Activated CD8-positive, alpha-beta memory T cell treated with anti-CD3 and anti-CD28 coated beads, Interleukin-2, amount 50 U/mL, for 24 hours (primary cell): ENCODE measurements around the gene PDZRN4.

Experiments used
- DNase-seq: peaks from one replicate; pipeline ENCODE4 v3.0.0-alpha.2; 2020; ENCODE audit errors: extremely low read depth

The PDZRN4 gene

DNA sequence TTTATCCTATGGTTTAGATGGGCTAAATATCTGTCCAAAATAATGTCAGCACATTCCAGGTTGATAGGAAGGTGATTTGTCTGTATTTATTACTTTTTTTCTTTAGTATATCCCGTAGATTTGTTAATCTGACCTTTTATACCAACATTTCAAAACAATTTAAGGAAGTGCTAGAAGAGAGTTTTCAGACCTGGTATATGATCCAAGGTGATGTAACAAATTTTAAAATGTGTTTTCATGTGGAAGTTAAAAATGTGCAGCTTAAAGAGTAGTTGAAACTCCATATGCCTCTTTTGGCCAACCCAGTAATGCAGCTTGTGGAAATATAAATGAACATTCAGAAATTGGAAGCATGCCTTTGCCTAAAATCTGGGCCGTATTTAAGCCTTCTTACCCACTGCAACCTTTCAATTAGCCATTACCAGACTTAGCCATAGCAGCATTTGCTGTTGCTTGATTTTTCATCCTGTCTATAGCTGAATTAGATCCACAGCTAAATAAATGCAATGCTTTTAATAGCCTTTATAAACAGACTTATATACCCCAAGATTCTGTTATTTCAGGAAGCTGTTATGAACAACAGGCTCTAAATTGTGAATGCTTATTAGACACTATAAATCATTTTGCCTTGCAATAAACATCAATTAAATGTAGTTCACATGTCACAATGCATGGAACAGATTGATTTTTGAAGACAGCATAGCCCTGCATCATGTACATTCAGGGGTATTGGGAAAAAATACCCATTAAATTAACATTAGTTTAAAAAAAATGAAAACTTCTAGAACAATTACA lies 271.2 kb downstream of the PDZRN4 start:
- no peak for DNase-seq

DNA sequence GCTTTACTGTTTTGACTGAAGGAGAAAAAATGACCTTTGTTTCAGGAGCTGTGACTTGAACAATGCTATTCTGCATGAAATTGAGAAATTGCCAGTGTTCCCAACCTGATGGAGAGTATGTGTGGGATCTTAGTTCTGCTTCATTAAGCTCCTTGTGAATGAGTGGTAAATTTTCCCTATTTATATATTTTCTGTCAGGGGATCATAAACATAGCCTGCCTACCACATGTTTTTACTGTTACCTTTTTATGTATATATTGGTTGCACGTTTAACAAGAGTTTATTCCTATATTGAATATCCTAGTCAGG lies 271.7 kb downstream of the PDZRN4 start:
- no peak for DNase-seq

DNA sequence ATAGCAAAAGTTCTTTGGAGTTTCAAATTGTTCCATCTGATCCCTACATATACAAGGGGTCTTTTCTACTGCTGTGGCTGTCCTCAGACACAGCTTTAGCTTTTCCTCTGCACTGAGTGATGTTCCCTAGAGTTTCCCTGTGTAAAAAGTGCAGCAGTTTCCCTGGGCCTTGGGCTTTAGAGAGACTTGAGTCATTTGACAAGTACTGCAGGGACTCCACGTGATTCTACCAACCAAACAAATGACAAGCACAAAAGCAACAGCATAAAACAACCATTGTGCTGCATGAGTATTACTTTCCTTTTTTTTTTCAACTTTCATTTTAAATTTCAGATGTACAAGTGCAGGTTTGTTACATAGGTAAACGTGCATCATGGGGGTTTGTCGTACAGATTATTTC lies 272.8 kb downstream of the PDZRN4 start:
- DNase-seq, result no peak

DNA sequence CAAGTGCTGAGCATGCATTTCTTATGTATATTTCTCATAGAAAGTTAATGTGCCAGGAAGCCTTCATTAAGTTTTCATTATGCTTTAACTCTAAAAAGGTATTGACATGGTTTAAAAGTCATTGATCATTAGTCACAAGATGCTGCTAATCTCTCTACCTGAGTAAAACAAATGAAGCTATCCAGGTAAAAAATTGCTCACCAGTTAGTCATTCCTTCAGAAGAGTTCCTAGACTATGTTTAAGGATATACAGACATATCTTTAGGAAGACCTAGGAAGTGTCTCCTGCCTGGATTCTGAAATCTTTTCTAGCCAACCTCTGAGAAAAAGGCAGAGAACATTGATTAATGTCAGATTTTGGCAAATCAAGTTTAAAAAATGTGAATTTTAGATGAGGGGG lies 274.2 kb downstream of the PDZRN4 start:
- DNase-seq, result no peak

DNA sequence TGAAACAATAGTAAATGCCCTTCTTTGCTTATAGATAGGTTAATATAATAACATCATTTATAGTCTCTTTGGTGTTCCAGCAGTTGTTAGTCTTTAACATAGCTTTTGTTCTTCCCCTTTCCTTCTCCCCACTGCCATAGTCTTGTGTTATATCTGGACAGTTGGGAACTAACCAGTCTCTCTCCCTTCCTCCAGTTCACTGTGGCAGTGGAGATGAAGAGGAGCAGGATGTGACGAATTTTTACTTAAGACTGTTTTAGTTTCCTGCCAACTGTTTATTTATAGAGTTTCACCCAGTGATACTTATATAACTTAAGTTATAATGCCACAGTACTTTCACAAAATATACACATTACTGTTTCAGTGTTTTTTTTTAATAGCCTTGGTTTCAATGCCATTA lies 277.4 kb downstream of the PDZRN4 start:
- DNase-seq, result no peak

DNA sequence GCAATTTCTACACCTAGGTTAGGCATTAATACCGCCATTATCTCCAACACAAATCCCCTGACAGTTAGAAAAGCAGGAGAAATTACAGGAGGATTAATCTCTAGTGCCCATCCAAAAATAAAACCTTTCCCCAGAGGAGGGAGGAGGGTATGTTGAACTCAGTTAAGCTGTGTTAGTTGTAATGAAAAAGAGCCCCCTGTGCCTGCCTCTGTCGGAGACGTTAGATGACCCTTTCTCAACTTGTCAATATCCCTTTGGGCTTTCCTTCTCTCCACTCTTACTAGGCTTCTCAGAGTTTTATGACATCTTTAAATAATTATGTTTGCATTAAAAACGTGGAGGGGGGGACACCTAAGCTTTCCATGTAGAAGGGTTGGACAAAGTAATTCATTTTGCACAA lies 278.2 kb downstream of the PDZRN4 start:
- no peak for DNase-seq

DNA sequence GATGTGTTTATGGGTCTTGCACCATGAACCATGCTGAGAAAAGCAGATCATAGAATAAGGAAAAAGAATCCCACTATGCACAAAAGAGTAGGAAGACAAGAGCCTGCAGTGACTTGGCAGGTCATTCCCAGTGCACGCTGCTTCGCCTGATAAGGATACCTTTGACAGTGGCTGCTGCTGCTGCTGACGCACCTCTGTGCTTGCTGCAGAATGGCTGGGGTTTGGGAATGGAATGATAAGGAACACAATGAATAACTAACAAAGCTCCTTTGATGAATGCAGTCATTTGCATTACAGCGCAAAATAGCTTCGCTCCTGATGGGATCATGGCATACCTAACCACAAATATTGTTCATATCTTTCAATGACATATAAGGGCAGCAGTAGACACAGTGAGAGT lies 278.7 kb downstream of the PDZRN4 start:
- DNase-seq, result no peak

DNA sequence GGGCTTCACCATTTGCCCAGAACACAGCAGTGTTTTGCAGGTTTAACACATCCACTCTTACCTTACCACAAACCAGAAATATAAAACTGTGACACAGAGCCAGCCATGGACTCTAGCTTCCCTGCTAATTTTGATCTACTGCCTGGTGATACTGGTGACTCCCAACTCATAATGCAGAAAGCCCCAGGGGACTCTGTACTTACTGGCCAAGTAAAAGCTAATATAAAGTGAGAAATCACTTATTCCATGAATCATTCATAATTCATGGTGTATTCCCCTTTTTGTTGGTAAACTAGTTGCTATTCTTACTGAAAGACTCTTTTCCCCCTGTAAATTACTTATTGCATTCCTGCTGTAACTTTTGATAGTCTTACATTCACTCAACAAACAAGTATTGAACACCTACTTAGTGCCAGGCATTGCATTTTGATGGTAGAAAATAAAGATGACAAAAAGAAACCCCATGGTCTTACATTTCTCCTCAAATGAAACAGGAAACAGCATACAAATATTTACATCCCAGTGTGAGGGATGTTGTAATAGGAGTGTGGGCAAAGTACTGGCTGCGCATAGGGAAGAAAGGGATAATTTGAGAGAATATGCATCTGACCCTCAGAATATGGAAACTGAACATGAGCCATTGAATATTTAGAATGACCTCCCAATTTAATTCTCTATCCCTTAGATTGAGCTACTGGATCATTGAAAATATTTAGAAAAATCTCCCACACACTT lies 279.6 kb downstream of the PDZRN4 start:
- DNase-seq, result no peak

DNA sequence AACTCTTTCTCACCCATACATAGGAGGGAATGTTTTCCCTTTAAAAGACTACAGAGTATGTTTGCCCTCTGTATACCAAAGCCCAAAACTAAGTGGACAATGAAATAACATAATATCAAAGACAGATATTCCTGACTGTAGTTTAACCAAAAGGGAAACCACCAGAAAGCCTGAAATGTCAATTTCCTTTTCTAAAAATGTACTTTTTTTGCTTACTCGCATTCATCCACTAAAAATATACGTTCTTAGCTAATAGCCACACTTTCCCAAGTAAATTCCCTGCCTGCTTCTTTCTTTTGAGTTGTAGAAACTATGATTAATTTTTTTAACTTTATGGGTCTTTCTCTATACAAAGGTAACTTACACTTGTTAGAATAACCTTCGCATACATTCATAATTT lies 280.2 kb downstream of the PDZRN4 start:
- no peak for DNase-seq

DNA sequence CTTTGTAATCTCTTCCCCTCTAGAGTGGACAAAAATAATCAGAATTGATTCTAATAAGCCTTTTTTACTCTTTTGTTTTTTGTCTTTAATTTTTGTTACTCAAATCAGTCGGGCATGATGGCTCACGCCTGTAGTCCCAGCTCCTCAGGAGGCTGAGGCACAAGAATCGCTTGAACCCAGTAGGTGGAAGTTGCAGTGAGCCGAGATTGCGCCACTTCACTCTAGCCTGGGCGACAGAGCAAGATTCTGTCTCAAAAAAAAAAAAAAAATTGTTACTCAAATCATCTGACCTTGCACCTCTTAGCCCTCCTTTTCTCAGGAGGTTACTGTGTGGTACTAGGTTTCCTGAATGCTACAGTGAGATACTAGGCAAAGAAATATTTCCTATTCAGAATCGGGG lies 280.6 kb downstream of the PDZRN4 start:
- DNase-seq, result no peak

DNA sequence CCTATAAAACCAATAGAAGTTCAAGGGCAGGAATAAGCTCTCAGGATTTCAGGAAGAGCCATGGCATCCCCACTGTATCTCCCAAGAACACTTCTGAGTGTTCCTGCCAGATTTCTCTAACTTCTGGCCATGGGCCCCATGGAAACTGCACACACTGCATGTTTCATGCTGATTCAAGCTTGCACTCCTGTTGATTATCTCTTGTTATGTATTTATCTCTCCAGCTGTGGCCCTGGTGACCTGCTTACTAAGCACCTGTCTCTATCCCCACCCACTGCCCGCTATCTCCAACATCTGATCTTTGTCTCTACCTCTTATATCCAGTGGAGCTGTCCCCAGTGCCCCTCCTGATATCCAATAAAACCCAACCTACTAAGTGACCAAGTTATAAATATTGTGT lies 285.3 kb downstream of the PDZRN4 start:
- no peak for DNase-seq

DNA sequence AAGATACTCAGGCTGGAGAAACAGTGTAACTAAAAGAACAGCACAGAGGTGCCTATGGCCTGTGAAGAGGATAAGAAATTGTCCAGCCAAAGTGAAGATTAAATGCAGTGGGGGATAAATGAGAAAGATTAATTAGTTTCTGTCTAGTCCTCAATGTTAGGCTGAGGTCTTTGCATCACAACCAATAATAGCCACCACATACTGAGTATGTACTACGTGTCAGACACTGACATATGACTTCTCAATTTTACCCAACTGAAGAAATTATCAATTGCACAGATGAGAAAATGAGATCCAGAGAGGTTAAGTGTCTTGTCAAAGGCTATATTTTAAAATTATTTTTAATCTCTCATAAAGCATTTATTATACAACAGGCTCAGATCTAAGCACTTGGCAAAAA lies 285.9 kb downstream of the PDZRN4 start:
- DNase-seq, result no peak

DNA sequence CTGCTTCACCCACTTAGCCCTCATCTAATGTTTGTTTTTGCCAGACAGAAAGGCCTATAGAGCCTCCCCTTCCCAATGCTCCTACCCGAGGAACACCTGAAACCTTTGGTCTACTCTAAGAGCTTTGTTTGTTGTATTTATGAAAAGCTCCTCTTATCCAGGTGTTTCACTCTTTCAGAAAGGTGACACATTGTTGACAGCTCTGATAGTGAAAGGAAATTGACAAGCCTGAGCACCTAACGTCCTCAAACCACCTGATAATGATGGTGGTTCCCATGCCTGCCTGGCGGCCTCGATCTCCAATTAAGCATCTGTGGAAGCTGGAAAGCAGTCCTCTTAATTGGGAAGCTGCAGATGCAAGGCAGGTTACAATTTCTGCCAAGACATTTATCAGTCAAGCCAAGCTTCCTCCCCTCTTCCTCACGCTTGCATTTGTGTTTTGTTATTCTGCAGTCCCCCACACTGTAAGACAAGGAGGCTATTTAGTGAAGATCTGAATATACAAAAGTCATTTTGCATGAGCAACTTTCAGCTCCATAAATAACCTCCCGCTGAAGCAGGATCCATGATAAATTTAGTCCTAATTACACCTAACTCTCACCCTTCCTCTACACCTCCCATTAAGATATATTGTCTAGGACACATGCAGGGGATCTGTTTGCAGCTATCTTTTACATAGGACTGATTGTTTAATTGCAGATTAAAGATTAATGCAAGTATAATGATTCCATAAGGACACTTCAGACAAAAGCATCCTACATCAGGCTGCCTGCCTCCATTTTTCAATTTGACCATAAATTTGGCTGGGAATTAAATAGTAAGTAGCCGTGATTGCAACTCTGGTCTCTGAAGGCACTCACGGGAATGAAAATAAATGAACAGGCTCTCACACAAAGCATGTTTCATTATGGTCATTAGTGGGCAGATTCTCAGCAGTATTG lies 288.6 kb downstream of the PDZRN4 start:
- DNase-seq, result no peak

DNA sequence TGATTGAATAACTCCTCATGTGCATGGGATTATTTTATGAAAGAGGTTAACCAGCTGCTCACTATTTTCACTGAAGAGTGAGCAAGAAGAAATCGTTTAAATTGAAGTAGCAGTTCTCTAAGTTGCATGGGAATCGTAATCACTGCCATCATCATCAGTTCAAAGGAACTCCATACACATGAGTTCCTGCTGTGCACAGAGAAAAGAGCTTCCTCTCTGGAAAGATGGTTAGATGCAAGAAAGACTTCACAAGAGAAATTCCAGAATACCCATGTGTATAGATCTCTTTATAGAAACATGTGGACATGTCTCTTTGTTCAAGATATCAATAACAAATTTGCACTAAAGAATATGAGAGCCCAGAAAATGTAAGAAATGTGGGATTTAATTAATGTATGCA lies 291.3 kb downstream of the PDZRN4 start:
- DNase-seq, result no peak

DNA sequence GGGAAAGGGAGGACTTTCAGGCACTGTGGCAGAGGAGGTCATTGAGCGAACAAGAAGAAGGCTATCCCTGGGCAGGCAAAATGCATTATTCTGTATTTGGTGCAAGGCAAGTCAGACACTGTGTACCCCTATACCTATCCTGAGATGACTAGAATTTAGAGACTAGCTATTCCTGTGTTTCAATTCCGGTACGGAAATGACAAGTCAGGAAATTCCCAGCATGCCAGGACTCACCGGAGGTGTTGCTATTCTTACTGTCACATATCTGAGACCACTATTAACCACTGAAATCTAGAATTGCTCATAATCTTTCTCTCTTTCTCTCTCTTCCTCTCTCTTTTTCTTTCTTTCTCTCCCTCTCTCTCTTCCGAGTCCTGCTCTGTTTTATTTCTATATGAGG lies 297.1 kb downstream of the PDZRN4 start:
- no peak for DNase-seq

DNA sequence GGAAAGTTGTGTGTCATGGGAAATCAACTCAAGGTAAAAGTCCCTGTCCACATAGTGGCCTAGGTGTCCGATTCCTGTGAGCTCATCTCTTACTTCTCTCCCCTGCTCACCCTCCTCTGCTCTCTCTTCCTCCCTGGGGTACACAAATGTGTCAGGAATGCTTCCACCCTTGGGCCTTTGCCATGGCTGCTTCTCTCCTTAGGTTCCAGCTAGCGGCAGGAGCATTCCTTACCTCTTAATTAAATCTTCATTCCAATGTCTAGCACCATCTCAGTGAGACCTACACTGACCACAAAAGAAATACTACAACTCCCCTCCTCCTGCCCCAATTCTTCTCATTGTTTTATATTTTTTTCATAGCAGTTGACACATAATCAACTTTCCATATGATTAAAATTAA lies 298.6 kb downstream of the PDZRN4 start:
- DNase-seq, result no peak

DNA sequence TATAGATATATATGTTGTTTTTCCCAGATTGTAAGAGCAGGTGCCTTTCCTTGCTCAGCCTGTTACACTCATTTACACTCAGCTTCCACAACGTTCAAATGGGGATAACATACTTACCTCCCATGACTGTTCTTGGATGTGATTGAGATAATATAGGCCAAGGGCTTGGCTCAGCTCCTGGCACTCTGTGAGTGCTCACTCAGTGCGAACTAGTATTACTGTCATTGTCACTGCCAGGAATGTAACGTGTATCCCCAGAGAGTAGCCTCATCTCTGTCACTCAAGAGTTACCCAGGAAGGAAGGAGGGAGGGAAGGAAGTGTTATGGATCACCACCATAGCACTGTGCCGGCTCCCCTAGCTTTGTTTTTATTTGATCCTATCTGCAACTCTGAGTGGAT lies 307.9 kb downstream of the PDZRN4 start:
- no peak for DNase-seq

DNA sequence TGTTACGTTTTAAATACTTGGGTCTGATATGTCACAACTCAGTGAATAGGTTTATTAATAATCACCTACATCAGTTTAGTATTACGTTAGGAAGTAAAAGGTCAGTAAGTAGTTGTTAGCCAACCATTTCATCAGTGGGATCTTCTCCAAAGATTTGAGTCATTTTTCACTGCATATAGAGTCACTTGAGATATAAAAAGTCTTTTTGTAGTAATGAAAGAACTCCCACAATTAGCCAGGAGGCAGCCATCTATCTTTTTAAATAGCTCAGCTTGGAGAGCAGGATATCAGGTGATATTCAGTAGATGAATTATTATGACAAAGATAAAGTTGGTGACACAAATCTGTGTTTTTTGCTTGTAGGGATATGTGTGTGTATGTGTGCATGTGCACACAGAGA lies 309.3 kb downstream of the PDZRN4 start:
- no peak for DNase-seq

DNA sequence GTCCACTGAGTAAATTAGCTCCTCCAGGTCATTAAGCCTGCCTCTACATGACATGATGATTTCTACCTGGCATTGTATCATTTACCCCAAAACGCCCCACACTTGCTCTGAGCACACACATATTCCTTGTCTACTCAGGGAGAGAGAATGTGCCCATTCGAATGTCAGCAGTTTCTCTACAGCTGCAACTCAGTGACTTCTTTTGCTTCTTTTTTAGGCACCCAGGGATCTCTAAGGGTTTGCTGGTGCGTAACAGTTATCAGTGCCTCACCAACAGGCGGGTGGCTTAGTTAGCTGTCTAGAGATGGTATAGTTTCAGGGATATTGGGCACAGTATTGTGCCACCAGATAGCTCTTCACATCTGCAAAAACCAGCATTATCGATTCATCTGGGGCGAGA lies 316.9 kb downstream of the PDZRN4 start:
- no peak for DNase-seq

DNA sequence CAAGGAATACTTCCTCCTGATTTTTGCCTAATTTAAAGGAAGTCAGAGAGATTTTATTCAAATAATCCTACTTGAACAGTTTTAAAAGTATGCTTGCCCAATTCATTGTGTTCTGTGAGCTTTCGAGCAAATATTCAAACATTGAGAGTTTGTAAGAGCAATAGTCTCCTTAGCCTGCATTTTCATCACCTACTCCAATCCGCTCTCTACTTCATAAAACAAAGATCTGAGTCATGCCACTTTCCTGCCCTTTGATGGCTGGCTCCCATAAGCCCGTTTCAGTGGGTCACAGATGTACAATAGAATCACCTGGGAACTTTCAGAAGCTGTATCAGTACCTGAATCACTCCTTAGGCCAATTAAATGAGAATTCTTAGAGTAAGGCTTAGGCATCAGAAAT lies 319.2 kb downstream of the PDZRN4 start:
- no peak for DNase-seq

DNA sequence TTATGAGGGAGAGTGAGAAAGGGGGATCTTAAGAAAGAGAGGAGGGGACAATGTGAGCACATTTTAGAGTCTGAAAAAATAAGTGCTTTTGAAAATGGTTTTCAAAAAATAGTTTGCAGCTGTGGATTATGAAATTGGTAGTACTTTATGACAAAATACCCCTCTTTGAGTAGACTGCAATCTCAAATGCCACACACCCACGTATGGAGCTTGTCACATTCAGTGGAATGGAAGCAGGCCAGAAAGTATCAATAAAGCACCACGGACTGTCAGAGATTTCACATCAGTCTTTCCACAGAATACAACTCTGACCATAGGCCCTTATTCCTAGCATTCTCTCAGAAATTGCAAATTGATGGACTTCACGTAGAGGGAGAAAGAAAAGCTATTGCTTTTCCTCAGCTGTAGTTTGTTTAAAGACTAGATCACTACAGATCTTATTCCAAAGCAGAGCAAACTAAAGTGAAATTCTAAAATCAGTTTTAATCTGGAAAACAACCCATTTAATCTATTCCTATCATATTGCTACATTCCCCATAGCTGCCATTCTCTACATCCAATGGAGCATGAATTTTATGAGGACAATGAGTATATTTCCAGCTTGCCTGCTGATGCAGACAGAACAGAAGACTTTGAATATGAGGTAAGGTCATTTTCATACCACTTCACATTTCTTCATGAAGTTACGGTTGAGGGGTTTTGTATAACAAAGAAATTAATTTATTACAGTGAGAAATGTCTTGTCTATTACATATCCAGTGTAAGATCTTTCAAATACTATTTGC lies 321.3 kb downstream of the PDZRN4 start:
- DNase-seq, result no peak

DNA sequence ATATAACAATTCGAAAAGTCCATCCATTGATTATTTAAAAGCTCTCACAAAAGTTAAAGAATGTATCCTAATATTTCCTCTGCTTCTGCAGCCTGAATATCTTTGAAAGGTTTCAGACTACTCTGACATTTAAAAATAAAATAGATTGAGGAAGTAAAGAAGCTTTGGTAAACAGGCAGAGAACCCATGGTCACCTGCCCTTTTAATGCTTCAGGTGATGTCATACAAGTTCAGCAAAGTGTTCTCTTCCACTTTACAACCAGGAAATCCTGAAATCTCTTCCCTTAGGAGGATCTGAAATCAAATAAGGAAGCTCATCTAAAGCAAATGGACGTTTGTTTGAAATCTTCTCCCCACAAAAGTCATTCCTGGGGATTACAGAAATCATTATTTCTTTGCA lies 322.4 kb downstream of the PDZRN4 start:
- DNase-seq, result no peak
